ENCODE measurements around the gene ANKRD13A.
"Not testable (repeated sequence)": the region's sequence is repeated elsewhere in the genome, so short reads cannot be mapped to it uniquely, and the experiment has no call there.

The ANKRD13A gene

DNA sequence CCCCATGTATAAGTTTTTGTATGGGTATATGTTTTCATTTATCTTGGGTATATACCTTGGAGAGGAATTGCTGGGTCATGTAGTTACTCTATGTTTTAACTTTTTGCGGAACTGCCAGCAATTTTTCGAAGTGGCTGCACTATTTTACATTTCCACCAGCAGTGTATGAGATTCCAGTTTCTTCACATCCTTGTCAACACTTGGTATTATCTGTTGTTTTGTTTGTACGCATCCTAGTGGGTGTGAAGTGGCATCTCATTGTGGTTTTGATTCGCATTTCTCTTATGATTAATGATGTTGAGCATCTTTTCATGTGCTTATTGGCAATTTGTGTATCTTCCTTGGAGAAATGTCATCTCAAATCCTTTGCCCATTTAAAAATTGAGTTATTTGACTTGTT, 6.9 kb downstream of the ANKRD13A start:
- H3K79me2 ChIP-seq (ENCODE audit: insufficient read depth, low read depth), result no peaks in the 10 kb centered on the region
- H3K9ac ChIP-seq, result no peak overlapping the region
- no peak overlapping the region for H3K4me3 ChIP-seq (IDR thresholded peaks at IDR 0.05; ENCODE audit: insufficient read depth, low read depth, low read length)
- TF ChIP-seq, protein P1, sequence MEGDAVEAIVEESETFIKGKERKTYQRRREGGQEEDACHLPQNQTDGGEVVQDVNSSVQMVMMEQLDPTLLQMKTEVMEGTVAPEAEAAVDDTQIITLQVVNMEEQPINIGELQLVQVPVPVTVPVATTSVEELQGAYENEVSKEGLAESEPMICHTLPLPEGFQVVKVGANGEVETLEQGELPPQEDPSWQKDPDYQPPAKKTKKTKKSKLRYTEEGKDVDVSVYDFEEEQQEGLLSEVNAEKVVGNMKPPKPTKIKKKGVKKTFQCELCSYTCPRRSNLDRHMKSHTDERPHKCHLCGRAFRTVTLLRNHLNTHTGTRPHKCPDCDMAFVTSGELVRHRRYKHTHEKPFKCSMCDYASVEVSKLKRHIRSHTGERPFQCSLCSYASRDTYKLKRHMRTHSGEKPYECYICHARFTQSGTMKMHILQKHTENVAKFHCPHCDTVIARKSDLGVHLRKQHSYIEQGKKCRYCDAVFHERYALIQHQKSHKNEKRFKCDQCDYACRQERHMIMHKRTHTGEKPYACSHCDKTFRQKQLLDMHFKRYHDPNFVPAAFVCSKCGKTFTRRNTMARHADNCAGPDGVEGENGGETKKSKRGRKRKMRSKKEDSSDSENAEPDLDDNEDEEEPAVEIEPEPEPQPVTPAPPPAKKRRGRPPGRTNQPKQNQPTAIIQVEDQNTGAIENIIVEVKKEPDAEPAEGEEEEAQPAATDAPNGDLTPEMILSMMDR (conservative IDR thresholded peaks at IDR 0.05; ENCODE audit: low read depth, low read length), result no peak
- no peaks in the 10 kb centered on the region for H3K36me3 ChIP-seq (ENCODE audit: insufficient read depth)
- no peak overlapping the region for H3K4me2 ChIP-seq
- no peaks in the 10 kb centered on the region for H4K20me1 ChIP-seq (ENCODE audit: insufficient read depth)
- no peaks in the 10 kb centered on the region for H3K4me1 ChIP-seq (ENCODE audit: low read depth, poor library complexity, severe bottlenecking)
- H3K27ac ChIP-seq, result no peak overlapping the region
- H3K27me3 ChIP-seq (ENCODE audit: insufficient read depth, low read depth), result no peaks in the 10 kb centered on the region
- no peak overlapping the region for H2AFZ ChIP-seq (ENCODE audit: low read depth)

DNA sequence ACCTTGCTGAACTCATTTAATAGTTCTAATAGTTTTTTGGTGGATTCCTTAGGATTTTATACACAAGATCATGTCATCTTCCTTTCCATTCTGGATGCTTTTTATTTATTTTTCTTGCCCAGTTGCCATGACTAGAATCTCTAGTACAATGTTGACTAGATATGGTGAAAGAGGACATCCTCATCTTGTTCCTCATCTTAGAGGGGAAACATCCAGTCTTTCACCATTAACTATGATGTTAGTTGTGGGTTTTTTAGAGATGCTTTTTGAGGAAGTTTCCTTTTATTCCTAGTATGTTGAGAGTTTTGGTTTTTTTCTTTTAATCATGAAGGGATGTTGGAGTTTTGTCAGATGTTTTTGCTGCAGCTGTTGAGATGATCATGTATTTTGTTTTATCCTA, 8.7 kb downstream of the ANKRD13A start:
- H3K79me2 ChIP-seq (ENCODE audit: insufficient read depth, low read depth), result no peaks in the 10 kb centered on the region
- H3K9ac ChIP-seq, result no peak overlapping the region
- H2AFZ ChIP-seq (ENCODE audit: low read depth), result no peak overlapping the region
- no peaks in the 10 kb centered on the region for H3K27me3 ChIP-seq (ENCODE audit: insufficient read depth, low read depth)
- no peak overlapping the region for H3K27ac ChIP-seq
- TF ChIP-seq, protein P1 (conservative IDR thresholded peaks at IDR 0.05; ENCODE audit: low read depth, low read length), result no peak
- H3K4me2 ChIP-seq, result no peak overlapping the region
- no peaks in the 10 kb centered on the region for H4K20me1 ChIP-seq (ENCODE audit: insufficient read depth)
- H3K4me3 ChIP-seq (IDR thresholded peaks at IDR 0.05; ENCODE audit: insufficient read depth, low read depth, low read length), result no peak overlapping the region
- H3K36me3 ChIP-seq (ENCODE audit: insufficient read depth), result no peaks in the 10 kb centered on the region
- no peaks in the 10 kb centered on the region for H3K4me1 ChIP-seq (ENCODE audit: low read depth, poor library complexity, severe bottlenecking)

DNA sequence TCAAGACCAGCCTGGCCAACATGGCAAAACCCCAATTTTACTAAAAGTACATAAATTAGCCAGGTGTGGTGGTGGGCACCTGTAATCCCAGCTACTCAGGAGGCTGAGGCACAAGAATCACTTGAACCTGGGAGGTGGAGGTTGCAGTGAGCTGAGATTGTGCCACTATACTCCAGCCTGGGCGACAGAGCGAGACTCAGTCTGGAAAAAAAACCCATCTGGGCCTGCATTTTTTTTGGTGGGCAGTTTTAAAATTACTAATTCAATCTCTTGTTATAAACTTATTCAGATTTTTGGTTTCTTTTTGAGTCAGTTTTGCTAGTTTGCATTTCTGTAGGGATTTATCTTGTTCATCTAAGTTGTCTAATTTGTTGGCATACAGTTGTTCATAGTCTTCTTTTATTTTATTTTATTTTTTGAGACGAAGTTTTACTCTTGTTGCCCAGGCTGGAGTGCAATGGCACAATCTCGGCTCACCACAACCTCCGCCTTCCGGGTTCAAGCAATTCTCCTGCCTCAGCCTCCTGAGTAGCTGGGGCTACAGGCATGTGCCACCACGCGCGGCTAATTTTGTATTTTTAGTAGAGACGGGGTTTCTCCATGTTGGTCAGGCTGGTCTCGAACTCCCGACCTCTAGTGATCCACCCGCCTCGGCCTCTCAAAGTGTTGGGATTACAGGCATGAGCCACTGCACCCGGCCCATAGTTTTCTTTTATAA, 9.6 kb downstream of the ANKRD13A start:
- H3K27me3 ChIP-seq (ENCODE audit: insufficient read depth, low read depth), result not testable (repeated sequence)

DNA sequence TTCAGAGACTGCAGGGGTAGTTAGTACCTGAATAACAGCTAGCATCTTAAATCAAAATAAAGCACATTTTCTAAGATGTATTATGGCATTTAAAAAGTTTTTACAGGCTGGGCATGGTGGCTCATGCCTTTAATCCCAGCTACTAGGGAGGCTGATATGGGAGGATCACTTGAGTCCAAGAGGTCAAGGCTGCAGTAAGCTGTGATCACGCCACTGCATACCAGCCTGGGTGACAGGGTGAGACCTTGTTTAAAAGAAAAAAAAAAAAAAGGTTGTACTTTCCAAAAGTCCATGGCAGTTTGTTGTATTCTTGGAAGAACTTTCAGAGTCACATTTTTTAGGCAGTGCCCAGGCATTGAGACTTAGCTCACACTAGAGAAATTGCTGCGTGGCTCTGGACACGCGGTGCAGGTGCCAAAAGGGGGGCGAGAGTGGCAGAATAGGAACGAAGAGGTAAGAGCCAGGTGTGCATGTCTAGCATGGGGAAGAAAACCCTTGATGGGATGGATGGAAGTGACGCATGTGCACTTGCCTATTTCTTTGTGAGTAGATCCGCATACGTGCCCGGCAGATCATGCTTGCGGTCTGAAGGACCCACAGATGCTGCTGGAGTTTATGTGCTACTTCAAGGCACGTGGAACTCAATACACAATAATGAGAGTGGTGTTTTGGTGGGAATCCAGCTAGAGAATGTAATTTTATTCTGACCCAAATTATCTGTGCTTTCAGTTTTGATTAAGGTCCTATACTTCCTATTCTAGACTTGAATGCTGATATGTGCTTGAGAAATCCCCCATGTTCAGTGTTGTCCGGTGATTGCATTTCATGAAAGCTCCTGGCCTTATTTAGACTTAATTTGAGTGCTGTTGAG, 11.9 kb downstream of the ANKRD13A start:
- H3K27me3 ChIP-seq (ENCODE audit: insufficient read depth, low read depth), result no peaks in the 10 kb centered on the region
- no peaks in the 10 kb centered on the region for H3K79me2 ChIP-seq (ENCODE audit: insufficient read depth, low read depth)
- no peak overlapping the region for H3K4me2 ChIP-seq
- no peaks in the 10 kb centered on the region for H3K36me3 ChIP-seq (ENCODE audit: insufficient read depth)
- H3K27ac ChIP-seq, result no peak overlapping the region
- TF ChIP-seq, protein P1 (conservative IDR thresholded peaks at IDR 0.05; ENCODE audit: low read depth, low read length), result no peak
- H3K9ac ChIP-seq, result no peak overlapping the region
- no peak overlapping the region for H3K4me3 ChIP-seq (IDR thresholded peaks at IDR 0.05; ENCODE audit: insufficient read depth, low read depth, low read length)
- no peaks in the 10 kb centered on the region for H3K4me1 ChIP-seq (ENCODE audit: low read depth, poor library complexity, severe bottlenecking)
- no peaks in the 10 kb centered on the region for H4K20me1 ChIP-seq (ENCODE audit: insufficient read depth)
- H2AFZ ChIP-seq (ENCODE audit: low read depth), result no peak overlapping the region

More for the DNA sequence above, 9.6 kb downstream of the ANKRD13A start:
- H2AFZ ChIP-seq (ENCODE audit: low read depth); H4K20me1 ChIP-seq (ENCODE audit: insufficient read depth); H3K4me3 ChIP-seq (IDR thresholded peaks at IDR 0.05; ENCODE audit: insufficient read depth, low read depth, low read length); H3K4me2 ChIP-seq; H3K27ac ChIP-seq; H3K79me2 ChIP-seq (ENCODE audit: insufficient read depth, low read depth); H3K36me3 ChIP-seq (ENCODE audit: insufficient read depth); H3K9ac ChIP-seq; H3K4me1 ChIP-seq (ENCODE audit: low read depth, poor library complexity, severe bottlenecking): not testable (repeated sequence)

DNA sequence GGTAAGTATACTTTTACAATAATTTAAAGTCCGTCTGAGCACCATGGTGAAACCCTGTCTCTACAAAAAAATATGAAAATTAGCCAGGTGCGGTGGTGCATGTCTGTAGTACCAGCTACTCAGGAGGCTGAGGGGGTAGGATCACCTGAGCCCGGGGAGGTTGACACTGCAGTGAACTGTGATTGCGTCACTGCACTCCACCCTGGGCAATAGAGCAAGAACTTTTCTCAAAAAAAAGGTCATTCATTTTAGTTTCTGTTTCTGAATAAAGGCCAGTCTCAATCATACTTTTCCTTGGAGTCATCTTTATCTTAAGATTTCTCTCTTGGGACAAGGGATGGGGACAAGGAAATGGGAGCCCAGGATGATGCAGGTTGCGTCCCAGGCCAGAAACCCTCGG, 12.9 kb downstream of the ANKRD13A start:
- Histone ChIP-seq H3K4me3 (IDR thresholded peaks at IDR 0.05; ENCODE audit: insufficient read depth, low read depth, low read length) (no peak overlapping the region), H3K9ac (no peak overlapping the region)

More for the DNA sequence above, 12.9 kb downstream of the ANKRD13A start:
- H2AFZ ChIP-seq (ENCODE audit: low read depth), result no peak overlapping the region
- H4K20me1 ChIP-seq (ENCODE audit: insufficient read depth), result no peaks in the 10 kb centered on the region
- no peaks in the 10 kb centered on the region for H3K4me1 ChIP-seq (ENCODE audit: low read depth, poor library complexity, severe bottlenecking)
- H3K79me2 ChIP-seq (ENCODE audit: insufficient read depth, low read depth), result no peaks in the 10 kb centered on the region
- no peaks in the 10 kb centered on the region for H3K36me3 ChIP-seq (ENCODE audit: insufficient read depth)
- TF ChIP-seq, protein P1 (conservative IDR thresholded peaks at IDR 0.05; ENCODE audit: low read depth, low read length), result no peak
- H3K27me3 ChIP-seq (ENCODE audit: insufficient read depth, low read depth), result no peaks in the 10 kb centered on the region
- no peak overlapping the region for H3K27ac ChIP-seq
- no peak overlapping the region for H3K4me2 ChIP-seq
